IPS-18c (cell line): ENCODE results near the gene MYH9.
"Not testable (repeated sequence)": the region's sequence is repeated elsewhere in the genome, so short reads cannot be mapped to it uniquely, and the experiment has no call there.

Source experiments
- H3K4me3 ChIP-seq: 2 replicates; pipeline ENCODE4 v1.7.0; 2013; ENCODE audit warnings: low read depth, mild to moderate bottlenecking, low read length, moderate library complexity; ENCODE audit not compliant: insufficient read depth
- H3K9me3 ChIP-seq: one replicate; pipeline ENCODE4 v1.6.1; 2013; ENCODE audit warnings: mild to moderate bottlenecking, low read length, moderate library complexity; ENCODE audit not compliant: control insufficient read depth, insufficient read depth

Gene MYH9

GRCh38 chr22:36419177-36419911 is 31.6 kb upstream of the MYH9 start:
- Histone ChIP-seq H3K9me3 (no peaks in the 10 kb centered on the region), H3K4me3 (no peak overlapping the region)

- Histone ChIP-seq H3K4me3 (no peak overlapping the region), H3K9me3 (no peaks in the 10 kb centered on the region)
These were observed 29.5 kb upstream of the MYH9 start for GRCh38 chr22:36417281-36417686.

- no peak overlapping the region for H3K4me3 ChIP-seq
These were observed 27.8 kb upstream of the MYH9 start for GRCh38 chr22:36415415-36416168.

GRCh38 chr22:36413022-36413775 is 25.4 kb upstream of the MYH9 start:
- H3K9me3 ChIP-seq: no peaks in the 10 kb centered on the region
- H3K4me3 ChIP-seq: no peak overlapping the region

More at GRCh38 chr22:36415415-36416168, 27.8 kb upstream of the MYH9 start:
- H3K9me3 ChIP-seq: no peaks in the 10 kb centered on the region

GRCh38 chr22:36411589-36412258 is 24.0 kb upstream of the MYH9 start:
- no peaks in the 10 kb centered on the region for H3K9me3 ChIP-seq
- no peak overlapping the region for H3K4me3 ChIP-seq

- peak overlapping the region; percentile 60; the same call in 1 of the 2 replicates for H3K4me3 ChIP-seq
- no peaks in the 10 kb centered on the region for H3K9me3 ChIP-seq
These were observed 22.4 kb upstream of the MYH9 start for GRCh38 chr22:36409911-36410756.

- H3K4me3 ChIP-seq: peak overlapping the region; percentile 60; the same call in 1 of the 2 replicates
- H3K9me3 ChIP-seq: not testable (repeated sequence)
These were observed 21.8 kb upstream of the MYH9 start for GRCh38 chr22:36409554-36409910.

- Histone ChIP-seq H3K4me3 (peak overlapping the region; percentile 60; the same call in 1 of the 2 replicates), H3K9me3 (no peaks in the 10 kb centered on the region)
These were observed 21.3 kb upstream of the MYH9 start for GRCh38 chr22:36409056-36409455.

- H3K4me3 ChIP-seq: no peak overlapping the region
- H3K9me3 ChIP-seq: no peaks in the 10 kb centered on the region
These were observed 19.0 kb upstream of the MYH9 start for GRCh38 chr22:36406721-36407120.

- Histone ChIP-seq H3K9me3 (no peaks in the 10 kb centered on the region), H3K4me3 (no peak overlapping the region)
These were observed 18.1 kb upstream of the MYH9 start for GRCh38 chr22:36405671-36406538.

- Histone ChIP-seq H3K9me3 (no peaks in the 10 kb centered on the region), H3K4me3 (no peak overlapping the region)
These were observed 17.5 kb upstream of the MYH9 start for GRCh38 chr22:36405221-36405661.

GRCh38 chr22:36404446-36404845 is 16.7 kb upstream of the MYH9 start:
- H3K9me3 ChIP-seq: no peaks in the 10 kb centered on the region
- no peak overlapping the region for H3K4me3 ChIP-seq

GRCh38 chr22:36399472-36399778 is 11.7 kb upstream of the MYH9 start:
- Histone ChIP-seq H3K9me3 (no peaks in the 10 kb centered on the region), H3K4me3 (no peak overlapping the region)

GRCh38 chr22:36398601-36399471 is 11.1 kb upstream of the MYH9 start:
- Histone ChIP-seq H3K4me3 (no peak overlapping the region), H3K9me3 (no peaks in the 10 kb centered on the region)
